Frontal cortex (tissue), 4 donors: ENCODE data around the gene STUM. TPM values are rescaled to one million over a fixed set of nuclear protein-coding genes. Genes with fewer than 3 reads are reported as not detected.
"Not testable (repeated sequence)": the region's sequence is repeated elsewhere in the genome, so short reads cannot be mapped to it uniquely, and the experiment has no call there.

Source experiments
- DNase-seq, 2 donors: peaks; one replicate each; pipeline ENCODE4 v3.0.0; 2012; ENCODE audit warnings: low spot score in 2 of 2
- FAIRE-seq: peaks from 2 replicates; lab custom pipeline; 2012; peaks lifted over from hg19 to GRCh38; lab: Jason Lieb, UNC
- total RNA-seq: library from RNA; depleted of rRNA; stranded (reverse); fragments of >200 nt; gene quantifications from one replicate; pipeline ENCODE4 v1.2.3, GENCODE V29; 2014
- donor health status: control.
- donor health status: control.
- donor health status: control.

STUM gene
- total RNA-seq, 1 donor from 2014 or later: 26.1 TPM

- FAIRE-seq (no peak), DNase-seq (no peak)
Observed at GRCh38 chr1:226615876-226616275, 67.3 kb downstream of the STUM start.

GRCh38 chr1:226616636-226617035, 68.1 kb downstream of the STUM start:
- FAIRE-seq: no peak

GRCh38 chr1:226617109-226617508, 68.5 kb downstream of the STUM start:
- DNase-seq: no peak
- FAIRE-seq: no peak

More at GRCh38 chr1:226616636-226617035, 68.1 kb downstream of the STUM start:
- DNase-seq: no peak

GRCh38 chr1:226617719-226618118, 69.2 kb downstream of the STUM start:
- not testable (repeated sequence) for DNase-seq, FAIRE-seq

GRCh38 chr1:226618380-226618779, 69.8 kb downstream of the STUM start:
- no peak for DNase-seq
- FAIRE-seq: no peak

GRCh38 chr1:226619031-226619430, 70.5 kb downstream of the STUM start:
- FAIRE-seq (no peak), DNase-seq (no peak)

- DNase-seq (no peak), FAIRE-seq (no peak)
Observed at GRCh38 chr1:226622012-226622411, 73.4 kb downstream of the STUM start.

- FAIRE-seq (no peak), DNase-seq (no peak)
Observed at GRCh38 chr1:226624526-226624925, 76.0 kb downstream of the STUM start.

- FAIRE-seq (no peak), DNase-seq (no peak)
Observed at GRCh38 chr1:226625326-226625725, 76.8 kb downstream of the STUM start.

- no peak for DNase-seq
- FAIRE-seq: no peak
Observed at GRCh38 chr1:226625832-226626576, 77.4 kb downstream of the STUM start.

- DNase-seq (peak; percentile 48 to 76), FAIRE-seq (no peak)
Observed at GRCh38 chr1:226626577-226626956, 78.0 kb downstream of the STUM start.

GRCh38 chr1:226627050-226627755, 78.6 kb downstream of the STUM start:
- DNase-seq: no peak
- FAIRE-seq: no peak

- no peak for FAIRE-seq
- DNase-seq: no peak
Observed at GRCh38 chr1:226627924-226628611, 79.5 kb downstream of the STUM start.

GRCh38 chr1:226628612-226629155, 80.1 kb downstream of the STUM start:
- no peak for FAIRE-seq
- no peak for DNase-seq

- no peak for FAIRE-seq
- no peak for DNase-seq
Observed at GRCh38 chr1:226629210-226629895, 80.8 kb downstream of the STUM start.

- DNase-seq (no peak), FAIRE-seq (no peak)
Observed at GRCh38 chr1:226629896-226630550, 81.5 kb downstream of the STUM start.

- DNase-seq (no peak), FAIRE-seq (no peak)
Observed at GRCh38 chr1:226630592-226630991, 82.0 kb downstream of the STUM start.

GRCh38 chr1:226631229-226632000, 82.9 kb downstream of the STUM start:
- DNase-seq (no peak), FAIRE-seq (no peak)
